Activated gamma-delta T cell (primary cell): ENCODE results near the gene CPEB2.
"Not testable (repeated sequence)": the region's sequence is repeated elsewhere in the genome, so short reads cannot be mapped to it uniquely, and the experiment has no call there.

Experiments used
- DNase-seq: peaks from one replicate; lab custom pipeline; 2025; lab: John Stamatoyannopoulos, UW

CPEB2 gene

DNA sequence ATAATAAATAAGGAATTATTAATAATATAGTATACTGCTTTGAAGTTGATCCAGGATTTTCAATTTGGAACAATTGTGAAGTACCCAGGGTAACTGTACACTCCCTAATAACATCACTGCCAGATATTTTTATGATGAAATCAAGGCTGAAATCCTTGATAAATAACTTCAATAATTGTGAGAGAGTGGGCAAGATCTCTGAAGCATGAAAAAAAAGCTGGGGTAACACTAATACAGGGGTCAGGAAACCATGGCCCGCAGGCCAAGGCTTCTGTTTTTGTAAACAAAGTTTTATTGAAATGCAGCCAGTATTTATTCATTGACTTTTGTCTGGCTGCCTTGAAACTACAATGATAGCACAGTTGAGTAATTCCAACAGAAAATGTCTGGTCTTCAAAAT lies 41.6 kb downstream of the CPEB2 start:
- DNase-seq = no peak

DNA sequence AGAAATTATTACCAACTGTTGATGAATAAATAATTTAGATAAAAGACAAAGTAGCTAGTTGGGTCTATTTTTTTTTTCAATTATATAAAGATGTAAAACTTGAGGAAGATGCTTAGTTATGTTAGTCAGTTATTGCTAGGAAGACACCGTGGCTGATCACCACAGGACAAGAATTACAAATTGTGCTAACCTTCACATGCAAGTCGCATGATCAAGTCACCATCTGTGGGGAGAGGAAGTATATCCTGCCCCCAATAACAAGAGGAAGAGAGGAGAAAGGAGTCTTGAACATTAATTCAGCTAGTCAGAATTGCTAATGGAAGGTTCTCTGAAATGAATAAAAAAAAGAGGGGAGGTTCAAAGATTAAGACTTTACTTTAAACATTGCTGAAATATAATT lies 52.3 kb downstream of the CPEB2 start:
- no peak for DNase-seq

DNA sequence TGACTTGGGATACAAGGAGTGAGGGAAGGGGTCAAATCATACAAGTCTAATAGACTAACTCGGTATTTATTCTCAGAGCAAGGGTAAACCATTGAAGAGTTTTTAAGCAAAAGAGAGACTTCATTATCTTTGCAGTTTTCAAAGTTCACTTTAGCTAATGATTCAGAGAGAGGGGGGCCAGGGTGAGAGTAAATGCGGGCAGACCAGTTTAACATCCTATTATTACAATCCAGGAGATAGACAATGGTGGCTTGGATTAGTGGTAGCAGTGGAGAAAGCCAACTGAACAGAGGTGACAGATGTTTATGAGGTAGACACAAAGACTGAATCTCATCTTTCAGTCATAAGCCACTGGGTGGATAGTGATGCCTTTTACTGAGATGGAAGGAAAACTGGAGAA lies 57.9 kb downstream of the CPEB2 start:
- DNase-seq = no peak

DNA sequence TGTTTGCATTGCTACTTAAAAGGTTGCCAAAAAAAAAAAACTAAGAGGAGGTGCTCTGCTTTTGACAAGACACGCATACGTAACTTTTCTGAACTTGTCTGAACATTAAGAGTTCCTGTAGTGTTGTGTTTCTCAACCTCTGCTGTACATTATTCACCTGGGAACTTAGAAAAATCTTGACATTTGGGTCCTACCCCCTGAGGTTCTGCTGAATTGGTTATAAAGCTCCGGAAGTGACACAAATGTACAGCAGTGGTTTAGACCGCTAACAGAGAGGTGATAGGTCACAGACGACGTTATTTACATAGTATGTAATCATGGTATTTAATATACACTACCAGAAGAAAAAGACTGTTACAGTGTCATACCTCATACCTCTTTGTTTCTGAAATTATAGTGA lies 61.1 kb downstream of the CPEB2 start:
- DNase-seq = no peak

DNA sequence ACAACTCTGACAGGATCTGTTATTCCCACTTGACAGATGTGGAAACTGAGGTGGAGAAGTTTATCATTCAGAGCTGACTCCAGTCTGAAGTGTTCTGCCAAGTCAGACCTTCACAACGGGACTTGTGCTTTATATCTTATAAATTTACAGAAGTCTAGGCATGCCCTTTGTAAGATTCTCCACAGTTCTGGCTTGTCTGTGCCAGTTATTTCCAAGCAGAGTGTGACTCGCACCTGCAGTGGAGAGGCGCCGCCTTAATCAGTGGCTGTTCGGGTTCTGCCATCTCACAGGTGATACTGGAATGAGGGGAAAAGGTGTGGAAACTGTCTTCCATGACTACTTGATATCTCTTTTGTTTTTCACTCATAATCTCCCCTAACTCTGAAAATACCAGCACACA lies 63.2 kb downstream of the CPEB2 start:
- no peak for DNase-seq

DNA sequence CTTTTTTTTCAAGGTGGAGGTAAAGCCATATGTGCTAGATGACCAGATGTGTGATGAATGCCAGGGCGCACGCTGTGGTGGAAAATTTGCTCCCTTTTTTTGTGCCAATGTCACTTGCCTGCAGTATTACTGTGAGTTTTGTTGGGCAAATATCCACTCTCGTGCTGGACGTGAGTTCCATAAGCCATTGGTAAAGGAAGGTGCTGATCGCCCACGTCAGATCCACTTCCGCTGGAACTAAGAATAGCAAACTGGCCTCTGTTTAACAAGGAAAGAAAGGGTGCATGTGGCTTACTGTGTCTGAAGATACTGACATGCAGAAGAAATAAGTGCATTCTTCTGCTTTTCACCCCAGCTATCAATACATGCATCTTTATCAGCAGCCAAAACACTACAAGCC lies 63.9 kb downstream of the CPEB2 start:
- no peak for DNase-seq

DNA sequence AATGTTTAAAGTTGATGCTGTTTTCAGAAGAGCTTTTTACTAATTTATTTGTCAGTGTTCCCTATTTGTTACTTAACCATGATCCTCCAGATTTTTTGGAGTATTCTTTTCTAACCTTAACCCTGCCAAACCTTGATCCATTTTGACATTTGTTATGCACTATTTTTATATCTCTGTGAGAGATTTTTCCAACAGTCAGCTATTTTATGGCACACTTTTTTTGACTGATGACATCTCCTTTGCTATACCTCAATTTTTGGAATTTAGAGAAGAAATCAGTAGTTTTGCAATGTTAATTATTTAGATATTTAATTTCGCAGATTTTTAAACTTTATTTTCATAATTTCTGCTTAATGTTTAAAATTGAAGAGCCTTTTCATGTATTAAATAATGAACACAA lies 66.0 kb downstream of the CPEB2 start:
- DNase-seq = no peak

DNA sequence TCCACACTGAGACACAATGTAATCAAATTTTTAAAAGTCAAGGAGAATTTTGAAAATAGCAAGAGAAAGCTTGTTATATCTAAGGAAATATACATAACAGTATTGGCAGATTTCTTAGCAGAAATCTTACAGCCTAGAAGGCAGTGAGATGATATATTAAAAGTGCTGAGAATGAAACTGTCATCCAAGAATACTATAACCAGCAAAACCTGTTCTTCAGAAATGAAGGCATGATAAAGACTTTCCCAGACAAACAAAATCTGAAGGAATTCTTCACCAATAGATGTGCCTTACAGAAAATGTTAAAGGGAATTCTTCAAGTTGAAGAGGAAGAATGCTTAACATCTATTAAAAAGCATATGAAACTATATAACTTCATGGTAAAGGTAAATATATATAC lies 73.6 kb downstream of the CPEB2 start:
- no peak for DNase-seq

DNA sequence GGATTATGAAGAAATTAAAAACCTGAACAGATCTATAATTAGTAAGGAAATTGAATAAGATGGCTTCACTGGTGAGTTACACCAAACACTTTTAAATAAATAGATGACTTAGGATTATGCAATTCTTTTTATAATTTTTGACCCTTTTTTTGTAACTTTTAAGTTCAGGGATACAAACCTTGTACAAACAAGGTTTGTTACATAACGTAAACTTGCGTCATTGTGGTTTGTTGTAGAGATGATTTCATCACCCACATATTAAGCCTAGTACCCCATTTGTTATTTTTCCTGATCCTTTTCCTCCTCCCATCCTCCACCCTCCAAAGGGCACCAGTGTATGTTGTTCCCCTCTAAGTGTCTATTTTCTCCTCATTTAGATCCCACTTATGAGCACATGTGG lies 75.7 kb downstream of the CPEB2 start:
- no peak for DNase-seq

DNA sequence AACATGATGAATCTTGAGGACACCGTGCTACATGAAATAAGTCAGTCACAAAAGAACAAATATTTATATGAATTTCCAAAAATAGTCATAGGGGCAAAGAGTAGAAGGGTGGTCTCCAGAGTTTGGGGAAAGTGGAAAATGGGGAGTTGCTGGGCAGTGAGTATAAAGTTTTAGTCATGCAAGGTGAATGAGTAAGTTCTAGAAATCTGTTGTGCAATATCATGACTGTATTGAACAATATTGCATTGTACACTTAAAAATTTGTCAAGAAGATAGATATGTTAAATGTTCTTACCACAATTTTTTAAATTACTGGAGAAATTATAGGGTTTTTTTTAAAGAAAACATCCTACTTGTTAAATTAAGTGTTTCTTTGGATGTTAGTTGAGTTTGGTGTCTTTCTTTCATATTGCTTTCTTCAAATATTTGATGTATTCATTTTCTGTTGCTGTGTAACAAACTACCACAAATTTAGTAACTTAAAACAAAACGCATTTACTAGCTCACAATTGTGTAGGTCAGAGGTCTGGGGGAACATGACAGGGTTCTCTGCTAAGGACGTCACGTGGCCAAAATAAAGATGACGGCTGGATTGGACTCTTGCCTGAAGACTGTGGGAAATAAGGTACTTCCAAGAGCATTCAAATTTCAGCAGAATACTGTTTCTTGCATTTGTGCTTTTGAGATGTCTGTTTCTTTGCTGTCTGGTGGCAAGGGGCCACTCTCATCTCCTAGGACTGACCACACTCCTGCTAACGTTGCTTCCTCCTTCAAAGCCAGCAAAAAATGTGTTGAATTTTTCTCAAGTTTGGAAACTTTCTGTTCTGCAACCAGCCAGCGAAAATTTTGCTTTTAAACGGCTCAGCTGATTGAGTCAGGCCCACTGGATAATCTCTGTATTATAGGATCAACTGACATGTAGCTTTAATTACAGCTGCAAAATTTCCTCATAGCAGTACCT lies 76.7 kb downstream of the CPEB2 start:
- no peak for DNase-seq

DNA sequence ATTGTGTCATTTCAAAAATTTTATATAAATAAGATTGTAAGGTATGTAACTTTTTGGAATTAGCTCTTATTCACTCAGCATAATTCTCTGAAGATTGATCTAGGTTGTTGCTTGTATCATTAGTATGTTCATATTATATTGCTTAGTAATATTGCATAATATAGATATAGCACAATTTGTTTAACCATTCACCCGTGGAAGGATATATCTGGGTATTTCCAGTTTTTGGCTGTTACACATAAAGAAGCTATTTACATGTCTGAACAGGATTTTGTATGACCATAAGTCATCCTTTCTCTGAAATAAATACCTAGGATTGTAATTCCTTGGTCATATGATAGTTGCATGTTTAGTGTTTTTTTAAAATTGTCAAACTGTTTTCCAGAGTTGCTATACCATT lies 82.5 kb downstream of the CPEB2 start:
- DNase-seq = no peak

DNA sequence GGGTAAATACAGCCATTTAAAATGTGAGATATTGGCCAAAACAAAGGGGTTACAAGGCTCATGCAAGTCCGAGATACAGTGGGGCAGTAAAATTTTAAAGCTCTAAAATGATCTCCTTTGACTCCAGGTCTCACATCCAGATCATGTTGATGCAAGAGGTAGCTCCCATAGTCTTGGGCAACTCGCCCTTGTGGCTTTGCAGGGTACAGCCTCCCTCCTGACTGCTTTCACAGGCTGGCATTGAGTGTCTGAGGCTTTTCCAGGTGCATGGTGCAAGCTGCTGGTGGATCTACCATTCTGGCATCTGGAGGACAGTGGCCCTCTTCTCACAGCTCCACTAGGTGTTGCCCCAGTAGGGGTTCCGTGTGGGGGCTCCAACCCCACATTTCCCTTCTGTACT lies 83.5 kb downstream of the CPEB2 start:
- DNase-seq = not testable (repeated sequence)

DNA sequence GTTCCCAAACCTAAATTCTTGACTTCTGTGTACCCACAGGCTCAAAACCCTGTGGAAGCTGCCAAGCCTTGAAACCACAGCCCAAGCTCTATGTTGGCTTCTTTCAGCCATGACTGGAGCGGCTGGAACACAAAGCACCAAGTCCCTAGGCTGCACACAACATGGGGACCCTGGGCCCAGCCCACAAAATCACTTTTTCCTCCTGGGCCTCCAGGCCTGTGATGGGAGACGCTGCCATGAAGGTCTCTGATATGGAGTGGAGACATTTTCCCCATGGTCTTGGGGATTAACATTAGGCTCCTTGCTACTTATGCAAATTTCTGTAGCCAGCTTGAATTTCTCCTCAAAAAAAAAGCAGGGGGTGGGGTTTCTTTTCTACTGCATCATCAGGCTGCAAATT lies 84.0 kb downstream of the CPEB2 start:
- DNase-seq = not testable (repeated sequence)

DNA sequence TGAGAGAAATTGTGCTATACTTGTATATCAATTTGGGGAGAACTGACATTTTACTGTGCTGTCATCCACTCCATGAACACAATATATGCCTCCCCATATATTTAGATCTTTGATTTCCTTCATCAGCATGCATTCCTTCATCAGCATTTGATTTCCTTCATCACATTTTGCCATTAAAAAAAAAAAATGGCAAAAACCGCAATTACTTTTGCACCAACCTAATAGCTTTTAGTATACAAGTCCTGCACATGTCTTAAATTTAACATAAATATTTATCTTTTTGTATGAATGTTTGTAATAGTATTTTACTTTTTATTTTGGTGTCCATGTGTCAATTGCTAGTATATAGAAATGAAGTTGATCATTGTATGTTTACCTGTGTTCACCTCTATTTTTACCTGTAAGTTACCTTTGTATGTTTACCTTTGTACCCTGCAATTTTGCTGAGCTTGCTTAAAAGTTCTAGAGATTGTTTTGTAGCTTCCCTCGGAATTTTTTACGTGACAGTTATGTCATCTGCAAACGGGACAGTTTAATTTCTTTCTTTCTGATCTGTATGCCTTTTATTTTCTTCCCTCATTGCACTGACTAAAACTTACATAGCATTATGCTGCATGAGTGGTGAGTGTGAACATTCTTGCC lies 86.2 kb downstream of the CPEB2 start:
- no peak for DNase-seq

DNA sequence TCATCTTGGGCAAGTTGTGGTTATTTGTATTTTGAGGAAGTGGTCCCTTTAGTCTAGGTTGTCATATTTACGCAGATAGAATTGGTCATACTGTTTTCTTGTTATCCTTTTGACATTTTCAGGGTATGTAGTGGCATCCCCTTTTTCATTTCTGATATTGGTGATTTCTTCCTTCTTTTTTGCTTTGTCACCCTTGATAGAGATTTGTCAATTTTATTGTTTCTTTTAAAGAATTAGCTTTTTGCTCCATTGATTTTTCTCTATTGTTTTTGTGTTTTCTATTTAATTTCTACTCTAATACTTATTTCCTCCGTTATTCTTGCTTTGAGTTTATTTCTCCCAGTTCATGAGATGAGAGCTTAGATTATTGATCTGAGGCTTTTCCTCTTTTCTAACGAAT lies 87.7 kb downstream of the CPEB2 start:
- DNase-seq = no peak

DNA sequence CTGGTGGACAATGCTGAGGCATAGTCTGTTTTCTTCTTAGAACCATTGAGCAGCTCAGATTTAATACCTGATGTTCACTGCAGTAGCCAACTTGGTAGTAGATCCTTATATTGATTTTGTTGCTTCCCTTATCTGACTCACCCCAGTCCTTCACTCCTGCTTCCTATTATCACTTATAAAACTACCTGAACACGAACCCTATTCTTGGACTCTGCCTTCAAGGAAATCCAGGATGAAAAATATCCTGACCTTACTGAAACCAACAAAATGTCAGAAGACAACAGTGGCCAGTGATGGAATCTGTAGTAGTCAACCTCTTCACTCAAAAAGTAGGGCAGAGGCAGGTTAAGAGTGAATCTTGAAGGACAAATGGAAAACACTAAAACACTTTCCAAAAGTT lies 98.1 kb downstream of the CPEB2 start:
- no peak for DNase-seq

DNA sequence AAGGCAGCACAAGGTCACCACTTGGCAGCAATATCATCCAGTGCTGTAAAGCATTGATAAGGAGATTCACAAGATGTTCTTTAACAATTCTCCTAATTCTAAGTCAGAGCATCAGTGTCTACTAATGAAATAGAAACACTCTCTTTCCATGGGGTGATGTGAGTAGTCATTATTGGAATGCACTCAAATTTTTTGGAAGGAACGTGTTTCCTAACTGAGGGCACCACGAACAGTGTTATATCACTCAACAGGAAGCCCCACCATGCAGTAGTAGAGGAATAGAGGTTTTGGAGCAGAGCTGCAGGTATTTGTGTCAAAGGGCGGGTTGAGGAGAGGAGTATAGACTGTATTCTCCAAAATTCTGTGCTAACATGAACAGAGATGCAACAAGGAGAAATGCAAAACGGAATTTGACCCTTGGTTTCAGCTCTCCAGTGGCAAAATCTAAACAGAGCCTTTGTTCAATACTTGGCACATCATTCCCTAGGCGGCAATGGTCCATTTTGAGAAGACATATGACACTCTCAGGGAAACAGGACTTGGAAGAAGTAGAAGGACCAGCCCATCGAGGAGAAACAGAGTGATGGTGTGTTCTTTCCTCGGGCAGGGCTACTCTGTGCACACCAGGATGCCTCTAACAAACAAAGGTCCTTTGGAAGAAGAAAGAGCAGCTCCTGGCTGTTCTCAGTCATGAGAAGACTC lies 98.9 kb downstream of the CPEB2 start:
- DNase-seq = no peak

DNA sequence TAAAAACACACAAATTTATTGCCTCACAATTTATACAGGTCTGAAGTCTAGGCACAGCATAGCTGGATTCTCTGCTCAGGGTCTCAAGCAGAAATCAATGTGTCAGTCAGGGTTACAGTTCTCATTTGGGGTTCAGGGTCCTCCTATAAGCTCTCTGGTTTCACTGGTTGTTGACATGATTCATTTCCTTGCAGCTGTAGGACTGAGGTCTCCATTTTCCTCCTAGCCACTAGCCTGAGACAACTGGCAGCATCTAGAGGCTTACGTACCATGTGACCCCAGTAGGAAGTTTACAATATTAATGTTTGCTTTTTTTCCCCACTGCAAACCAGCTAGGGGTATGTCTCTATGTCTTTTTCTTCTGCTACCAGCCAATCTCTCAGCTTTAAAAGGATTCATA lies 102.5 kb downstream of the CPEB2 start:
- no peak for DNase-seq

DNA sequence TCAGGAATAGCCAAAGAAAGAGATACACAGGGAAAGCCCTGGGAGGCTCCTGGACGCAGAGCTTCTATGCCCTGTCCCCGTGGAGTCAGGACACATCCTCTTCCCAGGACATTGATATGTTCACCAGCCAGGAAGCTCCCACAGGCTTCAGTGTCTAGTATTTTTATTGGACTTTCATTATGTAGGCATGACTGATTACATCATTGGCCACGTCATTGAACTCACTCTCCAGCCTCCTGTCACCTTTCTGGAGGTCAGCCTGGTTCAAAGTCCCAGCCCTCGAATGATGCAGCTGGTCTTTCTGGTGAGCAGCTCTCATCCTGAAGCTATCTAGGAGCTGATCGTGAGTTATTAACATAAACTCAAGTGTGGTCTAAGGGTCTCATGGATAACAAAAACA lies 104.1 kb downstream of the CPEB2 start:
- no peak for DNase-seq

DNA sequence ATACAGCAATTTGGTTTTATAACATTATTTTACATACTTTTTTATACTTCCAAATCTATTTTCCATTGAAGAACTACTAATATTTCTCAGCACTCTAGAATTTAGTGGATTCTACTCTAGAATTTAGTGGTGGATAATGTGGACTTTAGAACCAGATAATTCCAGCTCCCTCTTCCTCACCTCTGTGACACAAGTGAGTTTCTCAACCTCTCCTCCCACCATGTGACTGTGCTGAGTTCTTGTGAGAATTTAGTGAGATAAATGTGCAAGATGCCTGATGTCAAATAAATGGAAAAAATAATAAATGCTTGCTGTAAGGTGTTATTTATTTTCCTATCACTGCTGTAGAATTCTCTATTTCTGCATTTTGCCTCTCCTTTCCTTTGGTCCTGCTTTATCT lies 107.3 kb downstream of the CPEB2 start:
- DNase-seq = no peak

DNA sequence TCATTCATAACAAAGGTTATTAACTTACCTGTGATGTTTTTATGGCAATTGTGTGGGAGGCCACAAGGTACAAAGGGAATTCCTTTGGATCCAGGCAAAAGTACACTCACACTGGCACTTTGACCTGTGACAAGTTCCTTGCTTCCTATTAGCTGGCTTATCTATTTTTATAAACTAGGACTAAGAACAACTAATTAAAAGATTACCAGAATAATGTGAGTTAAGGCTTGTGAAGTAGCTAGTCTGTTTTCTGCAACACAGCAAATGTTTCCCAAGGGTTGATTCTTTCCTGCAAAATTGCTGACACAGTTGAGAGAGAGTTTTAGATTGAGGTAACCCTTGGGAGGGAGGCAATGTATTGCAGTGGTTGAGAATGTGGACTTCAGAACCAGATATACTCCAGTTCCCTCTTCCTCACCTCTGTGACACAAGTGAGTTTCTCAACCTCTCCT lies 107.9 kb downstream of the CPEB2 start:
- DNase-seq = no peak

DNA sequence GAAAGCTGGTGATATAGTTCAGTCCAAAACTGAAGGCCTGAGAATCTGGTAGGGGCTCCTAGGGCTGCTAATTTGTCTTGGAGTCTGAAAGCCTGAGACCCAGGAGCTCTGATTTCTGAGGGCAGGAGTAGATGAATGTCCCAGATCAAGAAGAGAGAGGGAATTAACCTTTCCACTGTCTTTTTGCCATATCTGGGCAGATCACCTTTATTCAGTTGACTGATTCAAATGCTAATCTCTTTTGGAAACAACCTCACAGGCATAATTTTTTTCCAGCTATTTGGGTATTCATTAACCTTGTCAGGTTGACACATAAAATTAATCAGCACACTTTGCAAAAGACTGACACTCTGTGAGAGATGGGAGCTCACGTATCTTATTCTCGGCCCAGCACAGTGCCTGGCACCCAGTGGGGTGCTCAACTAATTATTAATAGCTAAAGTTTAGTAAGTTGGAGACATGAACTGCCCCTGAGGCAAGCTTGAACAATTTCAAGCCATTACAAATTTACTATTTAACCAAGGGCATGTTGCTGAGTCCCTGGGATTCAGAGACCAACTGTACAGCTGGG lies 114.3 kb downstream of the CPEB2 start:
- DNase-seq = no peak
